HEK293T (cell line): ENCODE data around the gene CPED1.

Experiments
- CTCF ChIA-PET: fragments of 350-600 bp; formaldehyde crosslinking; extraction: SDS; loops from one replicate; lab custom pipeline; 2021; ENCODE audit warnings: antibody characterized with exemption, inconsistent platforms; lab: Yijun Ruan, JAX
- POLR2A ChIA-PET: fragments of 350-600 bp; formaldehyde crosslinking; extraction: SDS; loops from one replicate; lab custom pipeline; 2020; ENCODE audit warnings: antibody characterized with exemption, inconsistent platforms; lab: Yijun Ruan, JAX
- DNase-seq: peaks from one replicate; pipeline ENCODE4 v3.0.0; 2012; ENCODE audit warnings: mixed read lengths; ENCODE audit errors: extremely low spot score
- ARNT ChIP-seq: fragments of 450-650 bp; IDR thresholded peaks from 2 replicates; pipeline ENCODE4 v1.6.1; 2017; ENCODE audit warnings: mild to moderate bottlenecking
- BHLHE40 ChIP-seq: fragments of 450-650 bp; IDR thresholded peaks from 2 replicates; pipeline ENCODE4 v1.6.1; 2016; ENCODE audit warnings: mild to moderate bottlenecking, moderate library complexity, borderline replicate concordance
- CTBP1 ChIP-seq: fragments of 450-650 bp; IDR thresholded peaks from 2 replicates; pipeline ENCODE4 v1.6.1; 2016; ENCODE audit warnings: borderline replicate concordance
- ELF4 ChIP-seq: fragments of 450-650 bp; IDR thresholded peaks from 2 replicates; pipeline ENCODE4 v1.6.1; 2017; ENCODE audit warnings: antibody characterized with exemption
- FOXA1 ChIP-seq: fragments of 450-650 bp; IDR thresholded peaks from 2 replicates; pipeline ENCODE4 v1.6.1; 2016; ENCODE audit warnings: mild to moderate bottlenecking
- FOXK2 ChIP-seq: fragments of 450-650 bp; IDR thresholded peaks from 2 replicates; pipeline ENCODE4 v1.6.1; 2016; ENCODE audit warnings: mild to moderate bottlenecking
- FOXM1 ChIP-seq: fragments of 450-650 bp; IDR thresholded peaks from 2 replicates; pipeline ENCODE4 v1.6.1; 2017; ENCODE audit warnings: mild to moderate bottlenecking, borderline replicate concordance
- HDGF ChIP-seq: fragments of 450-650 bp; IDR thresholded peaks from 2 replicates; pipeline ENCODE4 v1.6.1; 2017; ENCODE audit warnings: antibody characterized with exemption, borderline replicate concordance
- L3MBTL2 ChIP-seq: fragments of 450-650 bp; conservative IDR thresholded peaks from 2 replicates; pipeline ENCODE4 v1.6.1; 2016; ENCODE audit warnings: mild to moderate bottlenecking
- LEF1 ChIP-seq: fragments of 450-650 bp; IDR thresholded peaks from 2 replicates; pipeline ENCODE4 v1.6.1; 2017; ENCODE audit warnings: mild to moderate bottlenecking, borderline replicate concordance
- NFRKB ChIP-seq: fragments of 450-650 bp; IDR thresholded peaks from 2 replicates; pipeline ENCODE4 v1.6.1; 2016; ENCODE audit warnings: mild to moderate bottlenecking, moderate library complexity
- SP1 ChIP-seq: fragments of 450-650 bp; IDR thresholded peaks from 2 replicates; pipeline ENCODE4 v1.6.1; 2017
- SUZ12 ChIP-seq: fragments of 450-650 bp; IDR thresholded peaks from 2 replicates; pipeline ENCODE4 v1.6.1; 2016; ENCODE audit warnings: mild to moderate bottlenecking
- TARDBP ChIP-seq: fragments of 450-650 bp; IDR thresholded peaks from 2 replicates; pipeline ENCODE4 v1.6.1; 2016
- ZNF384 ChIP-seq: fragments of 450-650 bp; IDR thresholded peaks from 2 replicates; pipeline ENCODE4 v1.6.1; 2016
- TF ChIP-seq, protein P1 (sequence below): fragments of 450-650 bp; IDR thresholded peaks from 2 replicates; pipeline ENCODE4 v1.6.1; 2016

Gene CPED1

DNA sequence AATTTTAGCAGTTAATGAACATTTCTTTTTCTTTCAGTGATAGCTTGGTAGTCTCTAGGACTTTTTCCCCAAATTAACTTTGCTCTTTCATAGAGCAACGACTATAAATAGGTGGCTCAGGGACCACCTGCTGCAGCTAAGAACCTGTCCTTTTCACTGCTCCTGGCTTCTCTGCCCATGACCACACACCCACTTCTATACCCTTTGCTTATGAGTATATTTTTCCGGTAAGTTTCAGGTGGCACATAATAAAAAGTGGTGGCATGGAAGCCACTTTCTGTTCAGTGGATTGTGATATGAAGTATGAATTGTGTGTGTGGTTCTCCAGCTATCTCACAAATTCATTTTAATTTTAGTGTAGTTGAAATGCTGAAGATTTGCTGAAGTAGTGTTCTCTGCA lies 36.7 kb upstream of the CPED1 start:
- ChIA-PET POLR2A (no interaction called here), CTCF (interaction anchor here (1.2 kb wide), 1 partner anchor 36 kb away, joined by 3 read pairs; no protein-coding TSS in a partner anchor)
- no peak for TF ChIP-seq ZNF384
- no peak for TF ChIP-seq SUZ12
- no peak for TF ChIP-seq FOXK2
- TF ChIP-seq, protein P1, sequence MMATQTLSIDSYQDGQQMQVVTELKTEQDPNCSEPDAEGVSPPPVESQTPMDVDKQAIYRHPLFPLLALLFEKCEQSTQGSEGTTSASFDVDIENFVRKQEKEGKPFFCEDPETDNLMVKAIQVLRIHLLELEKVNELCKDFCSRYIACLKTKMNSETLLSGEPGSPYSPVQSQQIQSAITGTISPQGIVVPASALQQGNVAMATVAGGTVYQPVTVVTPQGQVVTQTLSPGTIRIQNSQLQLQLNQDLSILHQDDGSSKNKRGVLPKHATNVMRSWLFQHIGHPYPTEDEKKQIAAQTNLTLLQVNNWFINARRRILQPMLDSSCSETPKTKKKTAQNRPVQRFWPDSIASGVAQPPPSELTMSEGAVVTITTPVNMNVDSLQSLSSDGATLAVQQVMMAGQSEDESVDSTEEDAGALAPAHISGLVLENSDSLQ: no peak
- no peak for TF ChIP-seq BHLHE40
- TF ChIP-seq CTBP1: no peak
- TF ChIP-seq NFRKB: no peak
- TF ChIP-seq ARNT: no peak
- TF ChIP-seq TARDBP: no peak
- no peak for TF ChIP-seq FOXA1
- TF ChIP-seq LEF1: no peak
- TF ChIP-seq FOXM1: no peak
- no peak for TF ChIP-seq HDGF
- no peak for TF ChIP-seq ELF4
- no peak for TF ChIP-seq SP1
- no peak for TF ChIP-seq L3MBTL2
- DNase-seq: no peak

DNA sequence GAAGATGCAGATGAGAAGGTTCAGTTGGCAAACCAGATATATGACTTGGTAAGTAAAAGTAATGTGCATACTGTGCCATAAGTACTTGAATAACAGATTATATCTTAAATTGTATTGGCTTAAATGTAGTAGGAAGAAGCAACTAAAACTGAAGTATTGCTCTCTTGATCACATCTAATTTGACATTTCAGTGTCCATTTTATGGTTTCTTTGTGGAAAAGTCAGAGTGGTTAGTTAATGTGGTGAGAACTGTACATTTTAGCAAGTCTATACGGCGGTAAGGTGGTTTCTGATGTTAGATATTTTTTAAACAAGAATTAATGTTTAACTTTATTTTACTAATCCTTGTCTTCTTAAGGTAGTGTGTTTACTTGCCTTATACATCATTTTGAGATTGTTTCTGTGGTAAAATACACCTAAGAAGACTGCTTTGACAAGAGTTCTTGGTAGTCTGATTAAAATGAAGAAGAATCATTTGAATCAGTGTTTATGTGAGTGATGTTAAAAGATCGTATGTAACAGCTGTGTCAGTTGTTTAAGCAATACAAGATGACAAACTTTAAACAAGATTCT lies 32.8 kb upstream of the CPED1 start:
- CTCF ChIA-PET: no interaction called here
- POLR2A ChIA-PET: no interaction called here
- no peak for DNase-seq
- TF ChIP-seq BHLHE40: no peak
- TF ChIP-seq FOXK2: no peak
- no peak for TF ChIP-seq ARNT

DNA sequence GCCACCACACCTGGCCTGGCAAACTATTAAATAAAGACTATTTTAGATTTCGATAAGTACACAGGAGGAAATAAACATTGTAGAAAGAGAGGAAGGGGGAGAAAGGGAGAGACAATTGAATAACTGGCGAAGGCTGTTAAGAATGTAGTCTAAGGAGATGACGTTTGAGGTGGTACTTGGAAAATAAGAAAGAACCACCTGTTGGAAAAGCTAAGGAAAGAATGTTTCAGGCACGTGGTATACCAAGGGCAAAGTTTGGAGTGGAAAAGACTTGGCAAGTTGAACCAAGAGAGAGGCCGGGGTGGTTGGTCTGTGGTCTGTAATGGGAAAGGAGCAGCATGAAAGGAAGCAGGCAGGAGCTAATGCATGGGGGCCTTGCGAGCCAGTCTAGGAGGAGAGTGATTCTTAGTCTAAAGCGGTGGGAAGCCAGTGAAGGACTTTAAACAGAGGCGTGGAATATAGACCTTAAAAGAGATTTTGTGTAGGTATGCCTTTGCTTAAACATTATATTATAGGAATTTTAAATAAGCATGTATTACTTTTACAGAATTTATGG lies 28.5 kb upstream of the CPED1 start:
- CTCF ChIA-PET: no interaction called here
- POLR2A ChIA-PET: no interaction called here
- no peak for DNase-seq
- TF ChIP-seq FOXM1 (no peak), FOXA1 (no peak), HDGF (no peak), ELF4 (no peak), ARNT (no peak), TARDBP (no peak), BHLHE40 (no peak), CTBP1 (no peak), NFRKB (no peak), SP1 (no peak), L3MBTL2 (no peak), FOXK2 (no peak), LEF1 (no peak), SUZ12 (no peak)

DNA sequence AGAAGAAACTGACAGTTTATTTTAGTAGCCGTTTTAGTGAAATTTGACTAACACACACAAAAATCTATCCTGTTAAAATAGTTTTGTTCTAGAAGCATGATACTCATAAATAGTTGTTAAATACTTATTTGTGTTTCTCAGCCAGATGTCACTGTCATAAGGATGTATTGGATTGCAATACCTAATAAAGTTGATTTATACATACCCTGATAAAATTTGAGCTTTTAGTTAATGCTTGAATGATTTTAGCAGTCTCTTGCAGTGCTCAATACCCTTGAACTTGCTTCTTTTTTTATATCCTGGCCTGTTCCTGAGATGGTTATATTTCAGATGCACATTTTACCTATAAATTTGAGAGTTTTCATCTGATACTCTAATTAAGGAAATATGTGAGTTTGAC lies 27.8 kb upstream of the CPED1 start:
- DNase-seq: no peak
- TF ChIP-seq, protein P1: peak; percentile 82
- TF ChIP-seq BHLHE40: no peak
- POLR2A ChIA-PET: no interaction called here
- CTCF ChIA-PET: interaction anchor here (0.7 kb wide), 1 partner anchor 123 kb away, joined by 3 read pairs; no protein-coding TSS in a partner anchor

DNA sequence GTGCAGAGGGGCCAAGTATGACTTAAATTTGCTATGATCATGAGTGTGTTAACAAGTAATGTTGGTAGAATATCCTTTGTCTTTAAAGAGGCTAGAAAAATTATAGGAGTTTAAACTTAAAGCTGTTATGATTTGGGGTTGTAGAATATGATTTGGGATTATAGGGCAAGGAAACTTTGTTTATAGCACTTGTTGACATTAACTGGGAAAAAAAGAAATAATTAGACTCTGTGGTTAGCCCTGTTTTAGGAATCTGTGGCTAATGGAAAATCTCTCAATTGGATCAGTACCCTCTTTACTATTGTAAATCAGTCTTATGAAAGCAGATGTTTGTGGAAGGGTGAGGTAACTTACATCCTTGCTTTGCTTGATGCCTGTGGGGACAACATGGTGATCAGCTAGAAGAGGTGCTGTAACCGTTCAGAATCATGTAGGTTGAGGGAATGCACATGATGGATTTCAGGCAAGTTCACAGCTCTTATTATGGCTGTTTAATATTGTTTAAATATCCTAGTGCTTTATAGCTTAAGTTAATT lies 26.8 kb upstream of the CPED1 start:
- TF ChIP-seq TARDBP (no peak), FOXA1 (no peak), BHLHE40 (no peak), SUZ12 (no peak), SP1 (no peak), FOXM1 (no peak), ELF4 (no peak), L3MBTL2 (no peak), NFRKB (no peak), LEF1 (no peak), FOXK2 (no peak), ZNF384 (no peak), HDGF (no peak), CTBP1 (no peak), ARNT (no peak)
- TF ChIP-seq, protein P1: no peak
- DNase-seq: no peak
- ChIA-PET POLR2A (no interaction called here), CTCF (interaction anchor here (0.7 to 0.9 kb wide), 2 partner anchors 124 to 156 kb away, joined by 3 read pairs; no protein-coding TSS in a partner anchor)

DNA sequence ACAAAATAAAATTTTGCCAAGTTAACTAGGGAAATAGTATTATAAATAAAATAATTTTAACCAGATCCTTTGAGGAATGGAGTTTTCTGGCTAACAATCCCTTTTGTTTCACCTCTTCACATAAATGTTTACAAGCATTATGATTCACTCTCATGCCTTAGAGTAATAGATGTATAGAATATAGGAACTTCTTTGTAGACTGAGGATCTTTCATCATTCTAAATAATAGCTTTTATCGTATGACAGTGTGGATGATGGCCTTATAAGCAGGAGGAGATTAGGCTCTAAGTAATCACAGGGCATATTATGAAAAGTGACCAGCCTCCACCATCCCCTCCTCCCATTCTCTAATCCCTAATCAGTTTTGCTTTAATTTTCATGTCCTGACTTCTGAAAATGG lies 24.4 kb upstream of the CPED1 start:
- DNase-seq: no peak
- TF ChIP-seq LEF1 (no peak), FOXK2 (no peak), SUZ12 (no peak), ELF4 (no peak), FOXM1 (no peak), L3MBTL2 (no peak), CTBP1 (no peak), BHLHE40 (no peak), NFRKB (no peak), ARNT (no peak), FOXA1 (no peak), ZNF384 (no peak), TARDBP (no peak), SP1 (no peak), HDGF (no peak)
- TF ChIP-seq, protein P1: no peak
- CTCF ChIA-PET: interaction anchor here (1.1 kb wide), 1 partner anchor 24 kb away, joined by 3 read pairs; no protein-coding TSS in a partner anchor
- POLR2A ChIA-PET: interaction anchor here (0.9 kb wide), 1 partner anchor 13 kb away, joined by 3 read pairs; no protein-coding TSS in a partner anchor
